ENCODE measurements around the gene HJV.

HJV gene

DNA sequence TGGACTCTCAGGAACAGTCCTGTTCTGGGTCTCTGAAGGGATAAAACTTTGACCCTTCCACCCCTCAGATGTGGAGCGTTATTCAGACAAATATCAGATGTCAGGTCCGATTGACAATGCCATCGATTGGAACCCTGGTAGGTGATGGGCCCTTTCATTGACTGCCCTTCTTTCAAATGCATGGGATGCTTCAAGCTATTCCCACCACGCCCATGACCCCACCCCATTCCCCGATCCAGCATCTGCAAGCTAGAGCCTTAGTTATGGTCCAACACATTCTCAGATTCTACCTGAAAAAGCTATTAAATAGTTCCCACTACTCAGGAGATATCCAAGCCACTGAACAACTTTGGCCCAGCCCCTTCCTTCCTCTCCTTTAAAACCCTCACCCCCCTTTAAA, 44.5 kb downstream of the HJV start:
- DNase-seq (ENCODE audit: low read depth in 3 of 3): no peak

GRCh38 chr1:145975216-145975615, 46.3 kb downstream of the HJV start:
- DNase-seq (ENCODE audit: low read depth in 3 of 3): no peak

DNA sequence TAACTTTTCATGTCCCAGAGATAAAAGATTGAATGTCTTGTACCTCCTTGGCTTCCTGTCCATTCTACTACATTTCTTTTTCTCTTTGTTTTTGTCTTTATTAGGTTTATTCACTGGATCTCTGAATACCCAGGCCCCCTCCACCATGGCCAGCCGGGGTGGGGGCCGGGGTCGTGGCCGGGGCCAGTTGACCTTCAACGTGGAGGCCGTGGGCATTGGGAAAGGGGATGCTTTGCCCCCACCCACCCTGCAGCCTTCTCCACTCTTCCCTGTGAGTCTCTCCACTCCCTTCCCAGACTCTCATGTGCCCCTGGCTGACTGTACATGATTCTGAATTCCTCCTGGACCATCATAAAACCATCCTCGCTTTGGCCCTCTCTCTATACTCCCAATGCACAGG, 46.8 kb downstream of the HJV start:
- DNase-seq (ENCODE audit: low read depth in 3 of 3): no peak

DNA sequence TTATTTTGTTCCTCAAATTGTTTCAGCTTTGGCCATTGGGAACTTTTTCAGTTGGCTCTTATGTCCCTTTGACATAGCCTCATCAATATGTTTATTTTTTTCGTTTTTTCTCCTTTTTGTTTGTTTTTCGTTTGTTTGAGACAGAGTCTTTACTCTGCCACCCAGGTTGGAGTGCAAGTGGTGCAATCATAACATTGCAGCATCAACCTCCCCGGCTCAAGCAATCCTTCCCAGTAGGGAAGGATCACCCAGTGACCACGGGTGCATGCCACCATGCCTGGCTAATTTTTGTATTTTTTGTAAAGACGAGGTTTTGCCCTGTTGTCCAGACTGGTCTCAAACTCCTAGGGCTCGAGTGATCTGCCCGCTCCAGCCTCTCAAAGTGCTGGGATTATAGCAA, 49.0 kb downstream of the HJV start:
- DNase-seq (ENCODE audit: low read depth in 3 of 3): no peak
